OCI-LY7 (cell line): ENCODE data around the gene GPR78. TPM values are rescaled to one million over a fixed set of nuclear protein-coding genes. Genes with fewer than 3 reads are reported as not detected.

ENCODE experiments used
- BruUV-seq: library from RNA; stranded (reverse); fragments of 400-500 nt; replicated peaks from 2 replicates; lab custom pipeline; 2021; lab: Mats Ljungman, UMichigan
- CTCF ChIA-PET: fragments of 300-600 bp; sonication (Branson Sonifier 250); formaldehyde crosslinking; loops from one replicate; lab custom pipeline; 2022; ENCODE audit warnings: antibody characterized with exemption; ENCODE audit not compliant: unreplicated experiment; lab: Charles Lee
- POLR2A ChIA-PET: fragments of 300-600 bp; sonication (Branson Sonifier 250); formaldehyde crosslinking; loops from one replicate; lab custom pipeline; 2022; ENCODE audit warnings: antibody characterized with exemption; lab: Charles Lee
- DNase-seq: peaks from one replicate; pipeline ENCODE4 v3.0.0-alpha.2; 2015; ENCODE audit warnings: low spot score
- H2AFZ ChIP-seq: fragments of 200-600 bp; sonication (generic), shearing (Covaris generic); 2 replicates; pipeline ENCODE4 v1.6.1; 2014; ENCODE audit warnings: mild to moderate bottlenecking, antibody characterized with exemption, low read length, moderate library complexity
- H3K27ac ChIP-seq: fragments of 200-600 bp; sonication (generic); 2 replicates; pipeline ENCODE4 v1.5.1; 2014; ENCODE audit warnings: mixed run types, low read depth, mild to moderate bottlenecking, moderate library complexity, low read length, inconsistent platforms; ENCODE audit not compliant: poor library complexity, severe bottlenecking
- H3K36me3 ChIP-seq: fragments of 200-600 bp; sonication (generic); 2 replicates; pipeline ENCODE4 v1.6.1; 2014; ENCODE audit warnings: mild to moderate bottlenecking, antibody characterized with exemption, low read length, moderate library complexity, mixed read lengths; ENCODE audit not compliant: insufficient read depth
- H3K4me1 ChIP-seq: fragments of 200-600 bp; sonication (generic); 2 replicates; pipeline ENCODE4 v1.5.1; 2014; ENCODE audit warnings: mild to moderate bottlenecking, low read length; ENCODE audit not compliant: insufficient read depth, poor library complexity, severe bottlenecking
- H3K4me2 ChIP-seq: fragments of 200-600 bp; sonication (generic); 2 replicates; pipeline ENCODE4 v1.6.1; 2014; ENCODE audit warnings: mild to moderate bottlenecking, low read length
- H3K4me3 ChIP-seq: fragments of 200-600 bp; sonication (generic); 2 replicates; pipeline ENCODE4 v1.5.1; 2014; ENCODE audit warnings: mild to moderate bottlenecking, low read depth, low read length; ENCODE audit not compliant: poor library complexity, severe bottlenecking
- H3K79me2 ChIP-seq: fragments of 200-600 bp; sonication (generic); 2 replicates; pipeline ENCODE4 v1.6.1; 2016; ENCODE audit warnings: low read depth, mild to moderate bottlenecking, low read length, moderate library complexity, mixed read lengths; ENCODE audit not compliant: insufficient read depth
- H3K9me2 ChIP-seq: fragments of 200-600 bp; sonication (generic); 2 replicates; pipeline ENCODE4 v1.6.1; 2016; ENCODE audit warnings: mild to moderate bottlenecking, low read length, mixed read lengths; ENCODE audit not compliant: insufficient read depth
- H3K9me3 ChIP-seq: fragments of 200-600 bp; sonication (generic); 2 replicates; pipeline ENCODE4 v1.6.1; 2014; ENCODE audit warnings: mild to moderate bottlenecking, mixed run types, low read length, mixed read lengths
- H4K20me1 ChIP-seq: fragments of 200-600 bp; sonication (generic); 2 replicates; pipeline ENCODE4 v1.6.1; 2014; ENCODE audit warnings: mild to moderate bottlenecking, antibody characterized with exemption, low read length, moderate library complexity, mixed read lengths; ENCODE audit not compliant: insufficient read depth
- CTCF ChIP-seq: fragments of 200-600 bp; sonication (generic); conservative IDR thresholded peaks from 2 replicates; pipeline ENCODE4 v1.5.1; 2014; ENCODE audit warnings: mild to moderate bottlenecking, antibody characterized with exemption, low read length, moderate library complexity, mixed read lengths
- EZH2phosphoT487 ChIP-seq: fragments of 200-600 bp; sonication (generic); IDR thresholded peaks from 2 replicates; pipeline ENCODE4 v1.6.1; 2018; ENCODE audit warnings: low read depth, borderline replicate concordance, mild to moderate bottlenecking, mixed run types, antibody characterized with exemption, low read length, moderate library complexity, mixed read lengths
- intact Hi-C: fragments of 100-400 bp; cut with micrococcal nuclease; formaldehyde crosslinking; loops from one replicate; pipeline ENCODE4 v1.10.0; 2022; ENCODE audit not compliant: unreplicated experiment
- total RNA-seq, 2 experiments: library from RNA; depleted of rRNA in 1 of 2; stranded (reverse); fragments of >200 nt in 1 of 2; shearing (Covaris generic) in 1 of 2; gene quantifications; 2 replicates each; pipeline ENCODE4 v1.2.3, GENCODE V29; 2014 to 2022

The GPR78 gene
- total RNA-seq, 2 experiments from 2014 or later = not detected

DNA sequence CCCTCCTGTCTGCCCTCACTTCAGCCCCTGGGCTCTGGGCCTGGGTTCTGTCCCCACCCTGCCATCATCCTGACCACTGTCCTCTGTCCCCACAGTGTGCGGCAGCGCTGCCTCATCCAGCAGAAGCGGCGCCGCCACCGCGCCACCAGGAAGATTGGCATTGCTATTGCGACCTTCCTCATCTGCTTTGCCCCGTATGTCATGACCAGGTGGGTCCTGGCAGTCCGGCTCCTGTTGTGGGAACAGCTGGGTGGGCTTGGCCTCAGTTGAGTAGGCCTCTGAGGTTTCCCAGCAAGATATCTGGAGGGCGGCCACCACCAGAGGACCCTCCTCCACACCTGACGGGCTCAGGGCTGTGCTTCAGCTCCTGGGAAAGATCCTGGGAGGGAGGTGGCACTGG, 2.2 kb downstream of the GPR78 start:
- Histone ChIP-seq H4K20me1 (no peaks in the 10 kb centered on the region), H3K9me2 (no peaks in the 10 kb centered on the region), H3K4me1 (no peaks in the 10 kb centered on the region), H3K4me2 (no peak overlapping the region), H3K27ac (no peak overlapping the region), H3K9me3 (no peaks in the 10 kb centered on the region), H3K36me3 (no peaks in the 10 kb centered on the region), H3K4me3 (no peak overlapping the region), H2AFZ (no peak overlapping the region), H3K79me2 (no peaks in the 10 kb centered on the region)
- no TSS peak for BruUV-seq
- DNase-seq = no peak
- intact Hi-C loops = no loop called here
- CTCF ChIA-PET = no interaction called here
- TF ChIP-seq EZH2phosphoT487 = no peak
- no peak for TF ChIP-seq CTCF
- POLR2A ChIA-PET = no interaction called here

DNA sequence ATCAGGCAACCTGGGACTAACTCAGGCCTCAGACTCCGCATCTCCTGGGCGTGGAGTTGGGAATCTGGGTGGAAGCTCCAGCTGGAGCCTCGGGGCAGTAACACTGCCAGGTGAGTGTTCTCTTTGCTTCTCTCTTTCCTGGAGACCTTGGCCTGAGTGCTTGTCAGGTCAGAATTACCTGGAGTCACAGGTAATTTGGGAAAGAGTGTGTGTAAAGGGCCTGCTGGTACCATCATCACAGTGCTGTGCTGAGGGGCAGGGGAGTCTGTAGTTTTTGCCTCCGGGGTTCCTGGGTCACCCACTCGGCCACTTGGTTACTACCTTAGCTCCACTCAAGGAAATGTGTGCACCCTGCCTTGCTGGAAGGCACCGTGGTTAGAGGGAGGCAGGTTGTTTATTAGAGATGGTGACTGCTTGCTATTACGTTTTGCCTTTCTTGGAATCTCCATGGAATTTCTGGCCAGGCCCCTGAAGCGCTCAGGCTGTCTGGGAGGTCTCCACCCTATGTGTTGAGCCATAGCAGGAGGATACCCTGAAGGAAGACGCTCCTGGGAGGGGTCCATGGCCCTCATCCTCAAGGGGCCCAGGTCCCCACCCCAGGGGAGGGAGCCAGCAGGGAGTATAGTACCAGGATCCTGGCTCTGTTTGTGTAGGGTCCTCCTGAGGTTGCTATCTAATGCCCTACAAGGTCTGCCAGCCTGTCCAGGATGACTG, 2.9 kb downstream of the GPR78 start:
- no peak for DNase-seq
- H3K9me2 ChIP-seq = no peaks in the 10 kb centered on the region
- no peak overlapping the region for H3K4me3 ChIP-seq
- no peak overlapping the region for H3K4me2 ChIP-seq
- TF ChIP-seq EZH2phosphoT487 (no peak), CTCF (no peak)
- H3K4me1 ChIP-seq = no peaks in the 10 kb centered on the region
- no peak overlapping the region for H3K27ac ChIP-seq
- intact Hi-C loops = no loop called here
- no peaks in the 10 kb centered on the region for H3K9me3 ChIP-seq
- ChIA-PET POLR2A (no interaction called here), CTCF (no interaction called here)
- no peak overlapping the region for H2AFZ ChIP-seq
- no peaks in the 10 kb centered on the region for H3K36me3 ChIP-seq
- no TSS peak for BruUV-seq
- no peaks in the 10 kb centered on the region for H4K20me1 ChIP-seq
- no peaks in the 10 kb centered on the region for H3K79me2 ChIP-seq

- TF ChIP-seq EZH2phosphoT487 = no peak
- TF ChIP-seq CTCF = no peak
- H3K4me1 ChIP-seq = no peaks in the 10 kb centered on the region
- CTCF ChIA-PET = no interaction called here
- H2AFZ ChIP-seq = no peak overlapping the region
- POLR2A ChIA-PET = no interaction called here
- no peak overlapping the region for H3K4me3 ChIP-seq
- no peaks in the 10 kb centered on the region for H4K20me1 ChIP-seq
- no peaks in the 10 kb centered on the region for H3K36me3 ChIP-seq
- BruUV-seq = no TSS peak
- intact Hi-C loops = no loop called here
- H3K9me3 ChIP-seq = no peaks in the 10 kb centered on the region
- no peaks in the 10 kb centered on the region for H3K79me2 ChIP-seq
- H3K4me2 ChIP-seq = no peak overlapping the region
- no peak overlapping the region for H3K27ac ChIP-seq
- no peaks in the 10 kb centered on the region for H3K9me2 ChIP-seq
- no peak for DNase-seq
These were observed 3.4 kb downstream of the GPR78 start for GRCh38 chr4:8583655-8584025.
